OCI-LY7 (cell line): ENCODE data around the gene HEBP1. TPM values are rescaled to one million over a fixed set of nuclear protein-coding genes. Genes with fewer than 3 reads are reported as not detected.

Source experiments
- BruUV-seq: library from RNA; stranded (reverse); fragments of 400-500 nt; replicated peaks from 2 replicates; lab custom pipeline; 2021; lab: Mats Ljungman, UMichigan
- CTCF ChIA-PET: fragments of 300-600 bp; sonication (Branson Sonifier 250); formaldehyde crosslinking; loops from one replicate; lab custom pipeline; 2022; ENCODE audit warnings: antibody characterized with exemption; ENCODE audit not compliant: unreplicated experiment; lab: Charles Lee
- POLR2A ChIA-PET: fragments of 300-600 bp; sonication (Branson Sonifier 250); formaldehyde crosslinking; loops from one replicate; lab custom pipeline; 2022; ENCODE audit warnings: antibody characterized with exemption; lab: Charles Lee
- DNase-seq: peaks from one replicate; pipeline ENCODE4 v3.0.0-alpha.2; 2015; ENCODE audit warnings: low spot score
- H2AFZ ChIP-seq: fragments of 200-600 bp; sonication (generic), shearing (Covaris generic); 2 replicates; pipeline ENCODE4 v1.6.1; 2014; ENCODE audit warnings: mild to moderate bottlenecking, antibody characterized with exemption, low read length, moderate library complexity
- H3K27ac ChIP-seq: fragments of 200-600 bp; sonication (generic); 2 replicates; pipeline ENCODE4 v1.5.1; 2014; ENCODE audit warnings: mixed run types, low read depth, mild to moderate bottlenecking, moderate library complexity, low read length, inconsistent platforms; ENCODE audit not compliant: poor library complexity, severe bottlenecking
- H3K36me3 ChIP-seq: fragments of 200-600 bp; sonication (generic); 2 replicates; pipeline ENCODE4 v1.6.1; 2014; ENCODE audit warnings: mild to moderate bottlenecking, antibody characterized with exemption, low read length, moderate library complexity, mixed read lengths; ENCODE audit not compliant: insufficient read depth
- H3K4me1 ChIP-seq: fragments of 200-600 bp; sonication (generic); 2 replicates; pipeline ENCODE4 v1.5.1; 2014; ENCODE audit warnings: mild to moderate bottlenecking, low read length; ENCODE audit not compliant: insufficient read depth, poor library complexity, severe bottlenecking
- H3K4me2 ChIP-seq: fragments of 200-600 bp; sonication (generic); 2 replicates; pipeline ENCODE4 v1.6.1; 2014; ENCODE audit warnings: mild to moderate bottlenecking, low read length
- H3K4me3 ChIP-seq: fragments of 200-600 bp; sonication (generic); 2 replicates; pipeline ENCODE4 v1.5.1; 2014; ENCODE audit warnings: mild to moderate bottlenecking, low read depth, low read length; ENCODE audit not compliant: poor library complexity, severe bottlenecking
- H3K79me2 ChIP-seq: fragments of 200-600 bp; sonication (generic); 2 replicates; pipeline ENCODE4 v1.6.1; 2016; ENCODE audit warnings: low read depth, mild to moderate bottlenecking, low read length, moderate library complexity, mixed read lengths; ENCODE audit not compliant: insufficient read depth
- H3K9me2 ChIP-seq: fragments of 200-600 bp; sonication (generic); 2 replicates; pipeline ENCODE4 v1.6.1; 2016; ENCODE audit warnings: mild to moderate bottlenecking, low read length, mixed read lengths; ENCODE audit not compliant: insufficient read depth
- H3K9me3 ChIP-seq: fragments of 200-600 bp; sonication (generic); 2 replicates; pipeline ENCODE4 v1.6.1; 2014; ENCODE audit warnings: mild to moderate bottlenecking, mixed run types, low read length, mixed read lengths
- H4K20me1 ChIP-seq: fragments of 200-600 bp; sonication (generic); 2 replicates; pipeline ENCODE4 v1.6.1; 2014; ENCODE audit warnings: mild to moderate bottlenecking, antibody characterized with exemption, low read length, moderate library complexity, mixed read lengths; ENCODE audit not compliant: insufficient read depth
- CTCF ChIP-seq: fragments of 200-600 bp; sonication (generic); conservative IDR thresholded peaks from 2 replicates; pipeline ENCODE4 v1.5.1; 2014; ENCODE audit warnings: mild to moderate bottlenecking, antibody characterized with exemption, low read length, moderate library complexity, mixed read lengths
- EZH2phosphoT487 ChIP-seq: fragments of 200-600 bp; sonication (generic); IDR thresholded peaks from 2 replicates; pipeline ENCODE4 v1.6.1; 2018; ENCODE audit warnings: low read depth, borderline replicate concordance, mild to moderate bottlenecking, mixed run types, antibody characterized with exemption, low read length, moderate library complexity, mixed read lengths
- intact Hi-C: fragments of 100-400 bp; cut with micrococcal nuclease; formaldehyde crosslinking; loops from one replicate; pipeline ENCODE4 v1.10.0; 2022; ENCODE audit not compliant: unreplicated experiment
- total RNA-seq, 2 experiments: library from RNA; depleted of rRNA in 1 of 2; stranded (reverse); fragments of >200 nt in 1 of 2; shearing (Covaris generic) in 1 of 2; gene quantifications; 2 replicates each; pipeline ENCODE4 v1.2.3, GENCODE V29; 2014 to 2022

The HEBP1 gene
- total RNA-seq, 2 experiments from 2014 or later, result 0.16 to 1.3 TPM

DNA sequence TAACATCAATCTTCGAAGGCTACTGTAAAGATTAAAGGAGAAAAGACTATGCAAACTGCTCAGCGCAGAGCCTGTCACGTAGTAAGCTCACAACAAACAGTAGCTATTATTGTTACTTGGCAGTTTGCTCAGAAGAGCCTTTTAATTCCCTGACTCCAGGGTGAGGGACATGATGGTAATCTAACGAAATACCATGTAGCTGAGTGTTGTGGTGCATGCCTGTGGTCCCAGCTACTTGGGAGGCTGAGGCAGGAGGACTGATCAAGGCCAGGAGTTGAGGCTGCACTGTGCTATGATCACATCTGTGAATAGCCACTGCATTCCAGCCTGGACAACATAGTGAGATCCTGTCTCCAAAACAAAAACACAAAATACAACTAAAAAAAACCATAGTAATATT is 22.8 kb downstream of the HEBP1 start:
- H3K9me2 ChIP-seq, result no peaks in the 10 kb centered on the region
- POLR2A ChIA-PET, result no interaction called here
- DNase-seq, result no peak
- H3K9me3 ChIP-seq, result no peaks in the 10 kb centered on the region
- CTCF ChIA-PET, result no interaction called here
- no peaks in the 10 kb centered on the region for H3K4me1 ChIP-seq
- intact Hi-C loops, result no loop called here
- H3K4me3 ChIP-seq, result no peak overlapping the region
- H3K27ac ChIP-seq, result no peak overlapping the region
- H3K79me2 ChIP-seq, result no peaks in the 10 kb centered on the region
- BruUV-seq, result no TSS peak
- TF ChIP-seq CTCF (no peak), EZH2phosphoT487 (no peak)
- no peak overlapping the region for H2AFZ ChIP-seq
- H3K4me2 ChIP-seq, result no peak overlapping the region
- H4K20me1 ChIP-seq, result no peaks in the 10 kb centered on the region
- no peaks in the 10 kb centered on the region for H3K36me3 ChIP-seq

GRCh38 chr12:12976366-12976765 is 23.7 kb downstream of the HEBP1 start:
- no peak overlapping the region for H3K4me3 ChIP-seq
- no peak overlapping the region for H2AFZ ChIP-seq
- ChIA-PET POLR2A (interaction anchor here (0.7 kb wide), 2 partner anchors 214 to 239 kb away, joined by 3 to 4 read pairs; no protein-coding TSS in a partner anchor), CTCF (no interaction called here)
- intact Hi-C loops, result no loop called here
- H3K9me2 ChIP-seq, result no peaks in the 10 kb centered on the region
- no TSS peak for BruUV-seq
- H3K4me2 ChIP-seq, result no peak overlapping the region
- DNase-seq, result no peak
- H4K20me1 ChIP-seq, result no peaks in the 10 kb centered on the region
- H3K79me2 ChIP-seq, result no peaks in the 10 kb centered on the region
- H3K36me3 ChIP-seq, result no peaks in the 10 kb centered on the region
- no peak for TF ChIP-seq CTCF
- no peak for TF ChIP-seq EZH2phosphoT487
- no peak overlapping the region for H3K27ac ChIP-seq
- H3K4me1 ChIP-seq, result no peaks in the 10 kb centered on the region
- no peaks in the 10 kb centered on the region for H3K9me3 ChIP-seq

DNA sequence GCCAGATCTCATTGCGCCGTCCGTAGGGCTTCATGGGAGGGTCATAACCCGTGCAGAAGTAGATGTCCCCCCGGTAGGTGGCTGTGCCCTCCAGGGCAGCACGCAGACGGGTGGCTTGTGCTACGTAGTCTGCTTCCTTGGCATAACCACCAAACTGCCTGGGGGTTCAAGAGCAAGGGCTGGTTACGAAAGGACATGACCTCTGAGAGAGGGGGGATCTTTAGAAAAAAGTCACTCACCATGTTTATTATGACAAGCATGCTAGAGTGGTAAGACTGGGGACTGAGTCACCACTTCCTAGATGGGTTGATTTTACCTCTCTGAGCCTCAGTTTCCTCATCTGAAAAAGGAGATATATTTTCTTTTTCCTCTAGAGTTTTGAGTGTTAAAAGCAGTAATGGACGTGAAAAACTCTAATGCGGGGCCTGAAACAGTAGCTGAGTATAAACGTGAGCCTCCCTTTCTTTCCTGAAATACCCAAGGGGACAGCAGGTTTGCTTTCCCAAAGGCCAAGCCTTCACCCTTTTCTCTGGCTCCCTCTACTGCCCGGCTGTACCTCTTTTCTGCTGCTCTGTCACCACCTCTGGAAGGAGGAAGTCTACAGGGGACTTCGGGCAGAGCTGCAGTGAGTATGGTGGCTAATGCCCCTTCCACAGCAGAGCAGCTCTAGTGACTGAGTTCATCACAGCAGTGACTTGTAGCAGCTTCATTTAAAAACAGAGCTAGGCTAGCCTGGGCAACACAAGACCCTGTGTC is 24.6 kb downstream of the HEBP1 start:
- Histone ChIP-seq H3K27ac (no peak overlapping the region), H3K4me2 (no peak overlapping the region), H2AFZ (no peak overlapping the region), H3K4me1 (no peaks in the 10 kb centered on the region), H3K9me3 (no peaks in the 10 kb centered on the region), H3K4me3 (no peak overlapping the region), H3K36me3 (no peaks in the 10 kb centered on the region), H4K20me1 (no peaks in the 10 kb centered on the region), H3K79me2 (no peaks in the 10 kb centered on the region), H3K9me2 (no peaks in the 10 kb centered on the region)
- intact Hi-C loops, result no loop called here
- peak; percentile 22 for DNase-seq
- CTCF ChIA-PET, result no interaction called here
- BruUV-seq, result no TSS peak
- POLR2A ChIA-PET, result interaction anchor here (0.6 to 0.7 kb wide), 4 partner anchors 43 to 240 kb away, joined by 3 to 6 read pairs (median 4); no protein-coding TSS in a partner anchor
- TF ChIP-seq EZH2phosphoT487 (no peak), CTCF (peak; percentile 64)
